Heart left ventricle (tissue), 16 donors: ENCODE measurements around the gene SALL2. TPM values are rescaled to one million over a fixed set of nuclear protein-coding genes. Genes with fewer than 3 reads are reported as not detected.

Experiments used
- ATAC-seq, 4 donors: fragments of 200-7000 bp; cut with Tn5 transposase; one replicate each; pipeline ENCODE4 v1.9.1; 2020 to 2022; ENCODE audit warnings: moderate library complexity in 4 of 4, mild to moderate bottlenecking in 3 of 4, moderate number of reproducible peaks in 1 of 4
- DNase-seq, 5 donors: peaks; one replicate each; pipeline ENCODE4 v3.0.0-alpha.2; 2020
- H3K27ac ChIP-seq, 12 donors: fragments of 200-600 bp; sonication (generic) in 4 of 12; one replicate each; pipeline versions ENCODE4 v1.5.0 to v1.8.0; 2016 to 2022; ENCODE audit warnings: mild to moderate bottlenecking in 2 of 12
- H3K27me3 ChIP-seq, 9 donors: fragments of 200-600 bp; sonication (generic) in 2 of 9; one replicate each; pipeline versions ENCODE4 v1.5.1 to v1.8.0; 2016 to 2022; ENCODE audit warnings: mild to moderate bottlenecking in 3 of 9
- H3K36me3 ChIP-seq, 9 donors: fragments of 200-600 bp; sonication (generic) in 2 of 9; one replicate each; pipeline versions ENCODE4 v1.5.0 to v1.8.0; 2018 to 2022; ENCODE audit warnings: mild to moderate bottlenecking in 2 of 9
- H3K4me1 ChIP-seq, 12 donors: fragments of 200-600 bp; sonication (generic) in 4 of 12; one replicate each; pipeline versions ENCODE4 v1.5.0 to v1.8.0; 2016 to 2022; ENCODE audit warnings: mild to moderate bottlenecking in 3 of 12
- H3K4me3 ChIP-seq, 12 donors: fragments of 200-600 bp; sonication (generic) in 4 of 12; one replicate each; pipeline versions ENCODE4 v1.5.0 to v1.8.0; 2017 to 2022; ENCODE audit warnings: mild to moderate bottlenecking in 9 of 12, moderate library complexity in 4 of 12
- H3K9me3 ChIP-seq, 12 donors: fragments of 200-600 bp; sonication (generic) in 4 of 12; one replicate each; pipeline versions ENCODE4 v1.5.0 to v1.8.0; 2016 to 2022; ENCODE audit warnings: mild to moderate bottlenecking in 1 of 12
- CTCF ChIP-seq, 12 donors: fragments of 200-600 bp; sonication (generic) in 4 of 12; IDR thresholded peaks; one replicate each; pipeline versions ENCODE4 v1.5.0 to v1.8.0; 2018 to 2022; ENCODE audit warnings: antibody characterized with exemption in 12 of 12, mild to moderate bottlenecking in 5 of 12
- POLR2A ChIP-seq, 2 donors: fragments of 450-650 bp; IDR thresholded peaks; one replicate each; pipeline ENCODE4 v1.6.1; 2017; ENCODE audit warnings: antibody characterized with exemption in 2 of 2, mild to moderate bottlenecking in 2 of 2, moderate library complexity in 2 of 2
- WGBS, 4 donors: extraction: QIAGEN DNeasy Blood & Tissue Kit in 2 of 4; methylation state at CpG; one replicate each; pipeline versions ENCODE4 v1.1.5 to v1.1.7; 2013 to 2018; 5-methylcytosine and 5-hydroxymethylcytosine counted together
- intact Hi-C, 10 donors: fragments of 100-400 bp; cut with DNase I; formaldehyde crosslinking; loops; one replicate each; pipeline versions ENCODE4 v1.11.1 to v1.14.2; 2022
- polyA plus RNA-seq, 2 donors: library from polyadenylated mRNA; stranded (reverse); fragments of 200-250 nt; gene quantifications; one replicate each; pipeline ENCODE4 v1.2.3, GENCODE V29; 2013
- total RNA-seq, 9 donors: library from RNA; depleted of rRNA in 2 of 9; stranded (reverse); fragments of >200 nt in 2 of 9; fragmentation: NEBNext Ultra II Directional in 3 of 9; extraction: Animal tissue kit (Norgen Biotek cat#: 25700) in 3 of 9; gene quantifications; one replicate each; pipeline versions ENCODE4 v1.1.0 to v1.2.4, GENCODE V29; 2016 to 2023
- donor health status: ischemic (EF 13 %, LVEDD 7.1; RV severe dilation, severe dysfunction).
- donor health status: healthy with polysubstance abuse.
- donor health status: DM: no; HTN: yes; CAD: no.
- donor health status: DM: no; HTN: no; CAD: no.
- donor health status: ischemic (EF 25% LVEDD 6.9; RV normal size, moderate dysfunction).
- donor health status: ischemic (EF 25% LVEDD 5.7; RV mildly dilated, moderate dysfunction).
- donor health status: healthy.
- donor health status: DM: yes; HTN: yes; CAD: no.
- donor health status: ischemic (EF 35%, LVEDD 5.7; RV mildly dilated, moderate dysfunction).
- donor health status: nonischemic (EF 11% LVEDD 7.7; RV severe dilation, severe dysfunction).
- donor health status: DM: yes; HTN: yes; CAD: no.
- donor health status: PGD.
- donor health status: ischemic (EF 29% LVEDD 5.4; RV normal size, mild dysfunction).
- donor health status: nonischemic (EF 23%, LVEDD 6.1; RV moderate dilation, normal function).

The SALL2 gene
- total and polyA plus RNA-seq, 11 donors = 1.4 to 9.4 (median 3.9) TPM

- ATAC-seq (no peak), DNase-seq (no peak)
- Histone ChIP-seq H3K4me1 (peaks cover 0 to 6% (median under 1%) of the 10 kb centered on the region in 12 donors), H3K9me3 (no peaks in the 10 kb centered on the region), H3K27me3 (no peaks in the 10 kb centered on the region), H3K27ac (no peak overlapping the region), H3K36me3 (no peaks in the 10 kb centered on the region), H3K4me3 (no peak overlapping the region)
- no peak for TF ChIP-seq CTCF (IDR thresholded peaks at IDR 0.05)
- TF ChIP-seq POLR2A (IDR thresholded peaks at IDR 0.05) = no peak
- 56 to 77% (median 68%) methylated on average over 2 of the region's 2 CpGs for WGBS, 4 donors
- intact Hi-C loops = no loop called here
Measured at GRCh38 chr14:21521501-21521900, 4.6 kb downstream of the SALL2 start.

GRCh38 chr14:21520767-21521166 lies 5.4 kb downstream of the SALL2 start:
- intact Hi-C loops = no loop called here
- DNase-seq = no peak
- 85 to 100% (median 92%) methylated on average over 1 of the region's 1 CpG for WGBS, 4 donors

GRCh38 chr14:21518725-21519124 lies 7.4 kb downstream of the SALL2 start:
- H3K27ac ChIP-seq = no peak overlapping the region
- no peaks in the 10 kb centered on the region for H3K9me3 ChIP-seq
- H3K36me3 ChIP-seq = no peaks in the 10 kb centered on the region
- intact Hi-C loops = no loop called here
- no peak for ATAC-seq
- H3K27me3 ChIP-seq = no peaks in the 10 kb centered on the region
- TF ChIP-seq CTCF (IDR thresholded peaks at IDR 0.05) (no peak), POLR2A (IDR thresholded peaks at IDR 0.05) (no peak)
- no peak overlapping the region for H3K4me3 ChIP-seq
- WGBS, 4 donors = 68 to 88% (median 84%) methylated on average over 2 of the region's 2 CpGs
- DNase-seq = no peak
- H3K4me1 ChIP-seq = no peaks in the 10 kb centered on the region

More at GRCh38 chr14:21520767-21521166, 5.4 kb downstream of the SALL2 start:
- H3K27me3 ChIP-seq = no peaks in the 10 kb centered on the region
- no peaks in the 10 kb centered on the region for H3K9me3 ChIP-seq
- peaks cover 0 to 4% (median 0%) of the 10 kb centered on the region in 12 donors for H3K4me1 ChIP-seq
- H3K27ac ChIP-seq = no peak overlapping the region
- no peaks in the 10 kb centered on the region for H3K36me3 ChIP-seq
- H3K4me3 ChIP-seq = no peak overlapping the region
- no peak for TF ChIP-seq CTCF (IDR thresholded peaks at IDR 0.05)
- TF ChIP-seq POLR2A (IDR thresholded peaks at IDR 0.05) = no peak
- ATAC-seq = no peak

GRCh38 chr14:21514341-21514740 lies 11.8 kb downstream of the SALL2 start:
- Histone ChIP-seq H3K4me3 (no peak overlapping the region), H3K27me3 (no peaks in the 10 kb centered on the region), H3K4me1 (peaks cover 0 to 17% (median 11%) of the 10 kb centered on the region in 12 donors), H3K9me3 (no peaks in the 10 kb centered on the region), H3K27ac (no peak overlapping the region), H3K36me3 (peaks cover 0 to 4% (median 0%) of the 10 kb centered on the region in 9 donors)
- ATAC-seq (no peak), DNase-seq (no peak)
- intact Hi-C loops = loop anchor here in 3 of 10 donors (5.0 kb wide), 4 partner anchors 37 to 832 kb away; partner anchors contain the start of genes HNRNPC (in 1 of the 3), RAB2B (in 1 of the 3), RNASE4 (in 1 of the 3) and TOX4 (in 1 of the 3)
- TF ChIP-seq CTCF (IDR thresholded peaks at IDR 0.05) (no peak), POLR2A (IDR thresholded peaks at IDR 0.05) (no peak)
- 86 to 98% (median 94%) methylated on average over 1 of the region's 1 CpG for WGBS, 4 donors
